NCI-H82 (cell line): ENCODE results near the gene POLD3.
A peak's percentile ranks its signal among the peaks of the same experiment; 100 is the strongest.
"Not testable (repeated sequence)": the region's sequence is repeated elsewhere in the genome, so short reads cannot be mapped to it uniquely, and the experiment has no call there.

Experiments used
- DNase-seq: peaks from one replicate; lab custom pipeline; 2025; lab: John Stamatoyannopoulos, UW

The POLD3 gene

DNA sequence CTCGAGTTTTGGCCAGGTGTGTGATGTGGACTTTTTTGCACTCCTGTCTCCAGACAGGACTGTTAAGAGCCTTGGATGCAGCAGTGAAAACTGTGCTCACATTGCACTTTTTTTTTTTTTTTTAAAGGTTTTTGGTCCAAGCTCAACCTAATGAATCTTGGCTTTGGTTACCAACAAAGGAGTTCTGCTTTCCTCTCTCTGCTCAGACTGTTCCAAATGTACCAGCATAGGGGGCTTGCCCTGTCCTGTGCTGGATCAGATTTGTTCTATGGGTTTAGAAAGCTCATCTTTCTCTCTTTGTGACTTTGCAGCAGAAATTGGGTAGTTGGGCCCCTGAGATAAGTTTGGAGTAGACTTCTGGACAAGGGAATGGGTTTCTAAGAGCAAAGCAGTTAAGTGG, 45.3 kb downstream of the POLD3 start:
- DNase-seq, result no peak

DNA sequence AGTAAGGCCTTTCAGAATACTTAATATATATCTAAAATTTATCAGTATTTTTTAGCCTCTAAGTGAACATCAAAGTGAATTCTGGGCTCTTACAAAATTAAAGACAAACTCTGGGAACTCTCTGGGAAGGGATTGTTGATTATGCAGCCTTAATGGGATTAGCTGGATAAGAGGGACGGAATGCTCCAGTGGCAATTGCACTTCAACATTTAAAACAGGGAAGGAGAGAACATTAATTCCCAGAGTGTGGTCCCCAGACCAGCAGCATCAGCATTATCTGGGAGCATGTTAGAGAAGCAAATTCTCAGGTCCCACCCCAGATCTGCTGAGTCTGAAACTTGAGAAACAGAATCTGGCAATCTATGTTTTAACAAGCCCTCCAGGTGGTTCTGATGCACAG, 46.5 kb downstream of the POLD3 start:
- peak; percentile 80 for DNase-seq

DNA sequence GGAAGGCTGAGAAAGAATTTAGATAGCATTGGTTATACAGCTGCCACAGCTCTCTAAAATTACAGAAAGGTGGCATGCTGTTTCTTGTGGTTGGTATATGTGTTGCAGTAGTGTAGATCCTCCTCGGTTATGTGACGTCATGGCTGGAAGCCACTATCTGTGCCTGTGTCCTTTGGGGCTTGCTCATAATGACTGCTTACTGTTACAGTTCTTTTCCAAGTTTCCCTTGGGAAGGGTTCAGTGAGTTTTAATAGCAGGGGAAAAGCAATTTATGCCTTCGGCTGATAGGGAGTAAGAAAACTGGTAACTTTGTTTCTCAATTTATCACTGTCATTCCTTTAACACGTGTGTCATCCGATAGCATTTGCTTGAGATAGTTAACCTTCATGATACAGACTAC, 47.2 kb downstream of the POLD3 start:
- no peak for DNase-seq

DNA sequence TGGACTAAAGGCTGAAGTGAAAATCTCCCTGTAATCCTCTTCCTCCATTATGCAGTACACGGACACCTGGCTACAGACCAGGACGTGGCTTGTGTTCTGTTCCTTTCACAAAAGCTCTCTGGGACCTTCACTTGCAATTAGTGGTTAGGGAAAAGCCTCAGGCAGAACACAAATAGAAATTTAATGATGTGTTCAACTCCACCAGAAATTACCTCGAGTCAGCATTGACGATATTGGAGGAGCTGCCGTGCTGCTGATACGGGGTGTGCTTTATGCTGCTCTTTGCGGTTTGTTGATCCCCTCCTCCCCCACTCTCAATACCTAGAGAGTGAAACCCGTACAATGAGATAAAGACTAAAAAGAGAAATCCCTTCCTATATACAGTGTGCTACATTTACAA, 48.9 kb downstream of the POLD3 start:
- DNase-seq, result peak; percentile 76

DNA sequence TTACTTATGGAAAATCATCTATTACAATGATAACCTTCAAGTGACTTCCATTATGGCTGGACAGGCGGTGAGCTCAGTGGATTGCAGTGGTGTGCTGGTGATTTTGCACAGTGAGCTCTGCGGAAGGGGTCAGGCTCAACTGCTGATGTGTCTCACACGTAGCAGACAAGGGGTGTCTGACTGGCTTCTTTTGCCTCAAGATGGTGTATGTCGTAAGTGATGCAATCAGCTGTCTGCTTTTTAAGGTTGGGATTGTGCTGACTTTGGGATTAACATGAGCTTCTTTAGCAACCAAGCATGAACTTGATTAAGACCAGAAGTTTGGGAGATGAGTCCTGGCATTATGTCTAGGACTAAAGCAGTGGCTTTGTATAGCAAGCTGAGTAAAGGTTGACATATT, 49.5 kb downstream of the POLD3 start:
- peak; percentile 50 for DNase-seq

DNA sequence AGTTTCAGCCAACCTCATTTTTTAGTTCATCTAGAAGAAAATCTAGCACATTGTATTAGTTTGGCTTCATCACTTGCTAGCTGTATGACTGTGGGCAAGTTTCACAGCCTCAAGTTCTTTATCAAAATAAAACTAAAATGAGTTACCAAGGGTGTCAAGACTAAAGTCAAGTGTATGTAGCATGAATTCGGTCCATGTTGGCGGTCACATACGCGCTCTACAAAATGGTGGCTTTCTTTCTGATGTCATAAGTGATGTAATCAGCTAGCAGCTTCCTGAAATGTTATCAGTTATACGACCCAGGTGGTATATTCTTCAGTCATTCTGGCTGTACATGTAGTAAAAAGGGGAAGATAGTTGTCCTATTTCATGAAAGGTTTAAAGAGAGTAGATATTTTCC, 50.5 kb downstream of the POLD3 start:
- no peak for DNase-seq

DNA sequence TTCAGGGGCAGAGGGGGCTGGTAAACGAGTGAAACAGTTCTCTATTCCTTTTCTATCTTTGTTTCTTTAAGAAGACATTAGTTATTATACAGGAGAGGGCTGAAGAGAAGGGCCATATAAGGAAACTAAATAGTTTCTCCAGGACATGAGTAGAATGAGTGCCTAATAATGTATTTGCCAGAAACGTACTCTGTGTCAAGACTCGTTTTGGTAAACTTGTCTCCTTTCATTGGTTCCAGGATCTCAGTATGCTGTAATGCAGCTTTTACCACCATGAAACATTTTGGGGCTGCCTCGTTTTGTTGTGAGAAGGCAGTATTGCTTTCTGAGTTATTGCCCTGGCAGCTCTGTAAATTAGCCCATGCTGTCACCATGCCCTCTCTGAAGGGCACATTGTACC, 51.7 kb downstream of the POLD3 start:
- DNase-seq, result no peak

- no peak for DNase-seq
These were observed 53.8 kb downstream of the POLD3 start for GRCh38 chr11:74646215-74646614.

DNA sequence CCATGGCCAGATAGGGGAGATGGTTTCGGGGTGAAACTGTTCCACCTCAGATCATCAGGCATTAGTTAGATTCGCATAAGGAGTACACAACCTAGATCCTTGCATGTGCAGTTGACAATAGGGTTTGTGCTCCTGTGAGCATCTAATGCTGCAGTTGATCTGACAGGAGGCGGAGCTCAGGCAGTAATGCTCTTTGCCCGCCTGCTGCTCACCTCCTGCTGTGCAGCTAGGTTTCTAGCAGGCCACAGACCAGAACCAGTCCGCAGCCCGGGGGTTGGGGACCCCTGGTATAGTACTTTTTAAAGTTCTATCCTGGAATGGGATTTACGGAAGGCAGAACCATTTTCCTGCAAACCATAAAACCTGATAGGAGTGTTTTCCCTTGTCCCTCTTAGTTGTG, 54.6 kb downstream of the POLD3 start:
- peak; percentile 56 for DNase-seq

GRCh38 chr11:74647404-74647803, 55.0 kb downstream of the POLD3 start:
- DNase-seq, result no peak

DNA sequence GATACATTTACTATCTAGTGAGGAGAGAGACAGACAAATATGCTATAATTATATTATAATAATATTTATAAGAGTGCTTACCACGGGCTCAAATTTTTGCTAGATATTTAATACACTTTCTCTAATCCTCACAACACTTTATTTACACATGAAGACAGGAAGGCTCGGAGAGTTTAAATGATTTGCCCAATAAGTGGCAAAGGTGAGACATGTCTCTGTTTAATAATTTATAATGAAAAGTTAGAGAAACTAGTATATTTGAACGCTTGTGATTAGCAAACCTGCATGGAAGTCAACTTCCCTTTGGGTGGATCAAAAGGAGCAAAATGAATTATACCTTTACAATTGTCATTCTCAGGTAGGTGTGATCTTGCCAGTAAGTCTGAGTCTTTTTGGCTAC, 55.4 kb downstream of the POLD3 start:
- DNase-seq, result no peak

DNA sequence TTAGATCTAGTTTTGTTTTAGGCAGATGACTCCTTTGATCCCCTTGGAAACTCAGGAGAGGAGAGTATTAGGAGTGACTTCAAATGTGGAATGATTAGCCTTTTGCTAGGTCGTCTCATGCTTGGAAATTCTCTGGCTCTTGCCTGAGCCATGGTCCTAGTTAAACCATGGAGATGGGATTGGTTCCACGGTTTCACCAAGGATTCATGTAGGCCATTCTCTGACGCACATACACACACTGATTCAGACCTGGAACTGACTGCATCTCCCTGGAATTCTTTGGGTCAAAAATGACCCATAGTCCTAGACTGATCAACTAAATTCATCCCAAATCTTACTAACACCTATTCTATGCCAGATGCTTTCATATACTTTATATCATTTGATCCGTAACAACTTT, 56.5 kb downstream of the POLD3 start:
- DNase-seq, result no peak

DNA sequence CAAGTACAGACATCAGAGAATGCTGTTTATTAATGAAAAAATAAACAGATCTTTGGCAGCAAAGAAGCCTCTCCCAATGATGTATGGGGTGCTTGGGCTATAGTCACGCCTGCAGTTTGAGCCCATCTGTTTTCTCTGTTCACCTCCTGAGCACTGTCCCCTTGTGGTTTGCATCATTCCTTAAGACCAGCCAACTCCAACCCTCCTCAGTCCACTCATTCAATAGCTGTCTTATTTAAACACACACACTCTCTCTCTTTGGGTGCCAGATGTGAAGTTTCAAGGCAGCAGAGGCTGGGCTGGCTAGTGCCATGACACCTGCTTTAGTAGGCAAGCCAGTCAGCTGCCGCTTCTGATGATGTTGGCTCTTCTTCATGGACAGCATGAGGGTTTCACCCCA, 58.1 kb downstream of the POLD3 start:
- DNase-seq, result no peak

DNA sequence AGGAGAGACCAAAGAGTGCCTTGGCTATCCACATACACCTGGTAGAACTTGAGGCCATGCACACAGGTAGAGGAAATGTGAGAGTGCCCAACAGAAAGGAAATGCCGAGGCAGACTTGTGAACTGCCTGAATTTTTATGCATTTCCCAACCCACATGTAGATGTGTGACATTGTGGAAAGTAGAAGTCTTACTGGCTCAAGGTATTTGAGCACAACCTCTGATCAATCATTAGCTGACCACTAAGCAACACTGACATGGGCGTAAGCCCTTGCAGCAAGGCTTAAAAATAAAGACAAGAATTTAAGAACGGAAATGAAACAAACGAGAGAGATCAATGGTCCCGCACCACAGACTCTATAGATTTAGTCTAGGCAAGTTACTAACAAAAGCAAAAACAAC, 62.6 kb downstream of the POLD3 start:
- DNase-seq, result no peak

GRCh38 chr11:74659124-74659523, 66.7 kb downstream of the POLD3 start:
- not testable (repeated sequence) for DNase-seq

- no peak for DNase-seq
These were observed 70.2 kb downstream of the POLD3 start for GRCh38 chr11:74662487-74663103.

GRCh38 chr11:74663315-74663714, 70.9 kb downstream of the POLD3 start:
- no peak for DNase-seq

DNA sequence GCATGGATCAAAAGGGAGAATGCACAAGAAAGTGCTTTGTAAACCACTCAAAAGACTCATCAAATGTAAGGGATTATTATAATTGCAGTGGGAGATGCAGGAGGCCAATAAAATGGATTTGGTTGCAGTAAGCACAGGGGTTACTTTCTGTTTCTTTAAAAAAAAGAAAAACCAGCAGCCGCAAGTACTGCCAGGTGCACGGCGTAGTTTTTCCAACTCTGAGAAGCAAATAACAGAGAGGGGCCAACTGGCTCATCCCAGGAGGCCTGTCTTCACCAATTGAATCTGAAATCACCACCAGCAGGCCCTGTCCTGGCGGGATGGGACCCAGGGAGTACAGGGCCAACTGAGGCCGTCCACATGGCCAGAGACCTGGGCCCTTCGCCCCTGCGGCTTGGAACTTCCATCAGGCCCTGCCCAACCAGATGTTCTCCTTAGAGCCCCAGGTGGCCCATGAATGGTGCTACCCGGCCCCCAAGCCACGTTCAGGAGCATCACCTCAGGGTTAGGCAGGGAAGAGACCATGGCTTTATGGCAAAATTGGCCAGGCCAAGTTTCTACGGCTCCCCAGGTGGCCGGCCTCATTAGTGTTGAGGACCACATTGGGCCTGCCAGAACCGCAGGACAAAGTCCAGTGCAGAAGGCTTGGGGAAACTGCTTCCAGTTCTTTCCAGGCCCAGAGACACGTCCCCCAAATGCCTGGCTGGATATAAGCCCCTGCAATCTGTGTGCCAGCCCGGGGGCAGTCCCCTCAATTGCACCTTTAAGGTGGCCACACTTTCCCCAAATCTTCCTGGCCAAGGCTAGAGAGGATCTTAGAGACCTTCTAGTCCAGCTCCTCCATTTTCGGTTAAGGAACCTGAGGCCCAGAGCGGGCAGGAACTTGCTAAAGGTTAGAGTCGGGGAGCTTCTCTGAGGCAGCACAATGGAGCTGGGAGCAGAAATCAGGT, 77.1 kb downstream of the POLD3 start:
- no peak for DNase-seq

GRCh38 chr11:74670171-74670570, 77.8 kb downstream of the POLD3 start:
- DNase-seq, result no peak

DNA sequence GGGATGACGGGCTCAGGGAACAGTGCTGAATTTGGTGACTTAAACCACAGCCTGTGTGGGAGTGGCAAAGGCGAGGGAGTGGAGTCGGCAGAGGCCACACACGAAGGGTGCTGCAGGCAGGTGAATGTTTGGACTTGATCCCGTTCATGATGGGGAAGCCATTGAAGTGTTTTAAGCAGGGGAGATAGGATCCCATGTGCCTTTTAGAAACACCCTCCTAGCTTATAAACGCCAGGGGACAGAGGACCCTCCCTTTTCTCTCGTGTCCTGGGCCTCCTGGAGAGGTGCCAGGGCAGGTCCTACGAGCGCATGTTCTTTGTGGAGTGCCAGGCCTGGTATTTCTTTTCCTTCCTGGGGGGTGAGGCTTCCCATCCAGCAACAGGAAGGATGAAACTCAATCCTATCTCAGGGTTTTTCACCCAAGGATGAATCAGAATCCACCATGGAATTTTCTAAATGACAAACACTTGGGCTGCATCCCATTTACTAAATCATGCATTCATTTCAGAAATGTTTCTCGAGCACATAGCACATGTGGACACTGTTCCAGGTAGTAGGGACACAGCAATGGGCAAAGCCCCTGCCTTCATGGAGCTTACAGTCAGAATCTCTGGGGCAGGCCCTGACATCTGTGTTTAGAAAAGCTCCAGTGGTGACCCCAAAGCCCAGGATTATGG, 79.3 kb downstream of the POLD3 start:
- no peak for DNase-seq

GRCh38 chr11:74672332-74672955, 80.1 kb downstream of the POLD3 start:
- DNase-seq, result no peak

GRCh38 chr11:74672956-74673692, 80.7 kb downstream of the POLD3 start:
- DNase-seq, result peak; percentile 49
